IMR-90 (cell line): Measurements from ENCODE around the gene MAZ. TPM values are rescaled to one million over a fixed set of nuclear protein-coding genes. Genes with fewer than 3 reads are reported as not detected.

Experiments used
- ATAC-seq: fragments of 200-7000 bp; cut with Tn5 transposase; 2 replicates; pipeline ENCODE4 v1.9.1; 2020; ENCODE audit warnings: low read depth, mild to moderate bottlenecking, moderate library complexity
- BruUV-seq: library from RNA; stranded (reverse); fragments of 400-500 nt; replicated peaks from 2 replicates; lab custom pipeline; 2021; lab: Mats Ljungman, UMichigan
- CTCF ChIA-PET: fragments of 300-600 bp; formaldehyde crosslinking; extraction: SDS; loops from one replicate; lab custom pipeline; 2021; ENCODE audit warnings: antibody characterized with exemption; lab: Yijun Ruan, JAX
- POLR2A ChIA-PET: fragments of 300-600 bp; sonication (Branson Sonifier 250); formaldehyde crosslinking; loops from one replicate; lab custom pipeline; 2022; ENCODE audit warnings: antibody characterized with exemption; ENCODE audit not compliant: unreplicated experiment; lab: Charles Lee
- DNase-seq: peaks from one replicate; pipeline ENCODE4 v3.0.0; 2013
- H2AFZ ChIP-seq: replicated peaks from 2 replicates; pipeline ENCODE3; 2013; ENCODE audit warnings: low read length, mild to moderate bottlenecking; ENCODE audit not compliant: poor library complexity
- H2AK5ac ChIP-seq: 2 replicates; pipeline ENCODE4 v1.6.1; 2013; ENCODE audit warnings: low read depth, low read length, inconsistent platforms
- H2AK9ac ChIP-seq: replicated peaks from 2 replicates; pipeline ENCODE3; 2013; ENCODE audit warnings: mild to moderate bottlenecking, low read depth, low read length, moderate library complexity; ENCODE audit not compliant: poor library complexity
- H2BK120ac ChIP-seq: 2 replicates; pipeline ENCODE4 v1.6.1; 2013; ENCODE audit warnings: low read depth, low read length, inconsistent platforms
- H2BK15ac ChIP-seq: 3 replicates; pipeline ENCODE4 v1.6.1; 2013; ENCODE audit warnings: low read depth, low read length, inconsistent platforms
- H2BK20ac ChIP-seq: 2 replicates; pipeline ENCODE4 v1.6.1; 2013; ENCODE audit warnings: low read depth, mild to moderate bottlenecking, inconsistent platforms, low read length, moderate library complexity
- H2BK5ac ChIP-seq: 2 replicates; pipeline ENCODE4 v1.6.1; 2013; ENCODE audit warnings: mild to moderate bottlenecking, low read depth, low read length, inconsistent platforms; ENCODE audit not compliant: poor library complexity, severe bottlenecking
- H3K14ac ChIP-seq: replicated peaks from 2 replicates; pipeline ENCODE4 v1.6.1; 2013; ENCODE audit warnings: low read depth, low read length, inconsistent platforms
- H3K18ac ChIP-seq: 2 replicates; pipeline ENCODE4 v1.6.1; 2013; ENCODE audit warnings: low read depth, low read length, control low read depth
- H3K23ac ChIP-seq: 2 replicates; pipeline ENCODE4 v1.6.1; 2013; ENCODE audit warnings: low read depth, low read length, inconsistent platforms
- H3K27ac ChIP-seq: 2 replicates; pipeline ENCODE4 v1.5.1; 2013; ENCODE audit warnings: mild to moderate bottlenecking, control low read depth, low read length; ENCODE audit not compliant: insufficient read depth
- H3K27me3 ChIP-seq: 2 replicates; pipeline ENCODE4 v1.6.1; 2013; ENCODE audit warnings: low read length; ENCODE audit not compliant: control insufficient read depth, insufficient read depth
- H3K36me3 ChIP-seq: 2 replicates; pipeline ENCODE4 v1.6.1; 2013; ENCODE audit warnings: low read length, mixed read lengths; ENCODE audit not compliant: control insufficient read depth, insufficient read depth
- H3K4ac ChIP-seq: 2 replicates; pipeline ENCODE4 v1.6.1; 2013; ENCODE audit warnings: low read depth, low read length, inconsistent platforms
- H3K4me1 ChIP-seq: 2 replicates; pipeline ENCODE4 v1.6.1; 2013; ENCODE audit warnings: low read length, mixed read lengths; ENCODE audit not compliant: control insufficient read depth, insufficient read depth
- H3K4me2 ChIP-seq: 2 replicates; pipeline ENCODE4 v1.6.1; 2013; ENCODE audit warnings: low read depth, mild to moderate bottlenecking, control low read depth, low read length, moderate library complexity
- H3K4me3 ChIP-seq: 2 replicates; pipeline ENCODE4 v1.5.1; 2013; ENCODE audit warnings: low read depth, mild to moderate bottlenecking, control low read depth, low read length, moderate library complexity; ENCODE audit not compliant: insufficient read depth
- H3K56ac ChIP-seq: 2 replicates; pipeline ENCODE4 v1.6.1; 2013; ENCODE audit warnings: low read length, inconsistent platforms; ENCODE audit not compliant: insufficient read depth; ENCODE audit errors: extremely low read depth
- H3K79me1 ChIP-seq, 2 experiments: 2 replicates each; pipeline ENCODE4 v1.6.1; 2013; ENCODE audit warnings: low read length in 2 of 2, inconsistent platforms in 1 of 2, low read depth in 1 of 2
- H3K9ac ChIP-seq: 2 replicates; pipeline ENCODE4 v1.6.1; 2013; ENCODE audit warnings: low read depth, low read length, control low read depth
- H3K9me1 ChIP-seq: 2 replicates; pipeline ENCODE4 v1.6.1; 2013; ENCODE audit warnings: low read length, inconsistent platforms; ENCODE audit not compliant: insufficient read depth
- H3K9me3 ChIP-seq: 2 replicates; pipeline ENCODE4 v1.6.1; 2013; ENCODE audit warnings: low read length; ENCODE audit not compliant: control insufficient read depth, insufficient read depth
- H4K20me1 ChIP-seq: 2 replicates; pipeline ENCODE4 v1.6.1; 2013; ENCODE audit warnings: low read length, inconsistent platforms; ENCODE audit not compliant: insufficient read depth
- H4K5ac ChIP-seq: 2 replicates; pipeline ENCODE4 v1.6.1; 2013; ENCODE audit warnings: mild to moderate bottlenecking, low read depth, low read length, control low read depth
- H4K8ac ChIP-seq, 2 experiments: 2 replicates each; pipeline ENCODE4 v1.6.1; 2013; ENCODE audit warnings: low read depth in 2 of 2, low read length in 2 of 2, control low read depth in 1 of 2, inconsistent platforms in 1 of 2
- H4K91ac ChIP-seq: 2 replicates; pipeline ENCODE4 v1.6.1; 2013; ENCODE audit warnings: low read depth, low read length, inconsistent platforms; ENCODE audit not compliant: insufficient read depth
- BHLHE40 ChIP-seq: fragments of 150-350 bp; IDR thresholded peaks from 2 replicates; pipeline ENCODE4 v1.6.1; 2016; ENCODE audit warnings: mild to moderate bottlenecking, low read depth, low read length
- CEBPB ChIP-seq: IDR thresholded peaks from 2 replicates; pipeline ENCODE4 v1.6.1; 2012; ENCODE audit warnings: low read depth, low read length, improper control_type of control experiment
- CHD1 ChIP-seq: IDR thresholded peaks from 2 replicates; pipeline ENCODE4 v1.6.1; 2012; ENCODE audit warnings: low read depth, low read length, improper control_type of control experiment
- CTCF ChIP-seq: conservative IDR thresholded peaks from 2 replicates; pipeline ENCODE4 v1.5.1; 2012; ENCODE audit warnings: mild to moderate bottlenecking, low read depth, low read length, improper control_type of control experiment
- ELK1 ChIP-seq: fragments of 150-350 bp; IDR thresholded peaks from 2 replicates; pipeline ENCODE4 v1.6.1; 2016; ENCODE audit warnings: low read depth, mild to moderate bottlenecking, low read length, moderate library complexity, borderline replicate concordance
- FOS ChIP-seq: fragments of 150-350 bp; IDR thresholded peaks from 2 replicates; pipeline ENCODE4 v1.6.1; 2016; ENCODE audit warnings: low read depth, low read length
- MAFK ChIP-seq: IDR thresholded peaks from 2 replicates; pipeline ENCODE4 v1.6.1; 2012; ENCODE audit warnings: low read depth, low read length, improper control_type of control experiment
- MAZ ChIP-seq: IDR thresholded peaks from 2 replicates; pipeline ENCODE4 v1.6.1; 2012; ENCODE audit warnings: low read depth, mild to moderate bottlenecking, low read length, improper control_type of control experiment, moderate library complexity, borderline replicate concordance
- MXI1 ChIP-seq: IDR thresholded peaks from 2 replicates; pipeline ENCODE4 v1.6.1; 2012; ENCODE audit warnings: low read depth, mild to moderate bottlenecking, low read length, moderate library complexity, borderline replicate concordance
- NFE2L2 ChIP-seq: fragments of 150-350 bp; IDR thresholded peaks from 2 replicates; pipeline ENCODE4 v1.6.1; 2016; ENCODE audit warnings: low read depth, mild to moderate bottlenecking, low read length
- POLR2A ChIP-seq: IDR thresholded peaks from 2 replicates; pipeline ENCODE4 v1.6.1; 2012; ENCODE audit warnings: mild to moderate bottlenecking, low read depth, low read length
- RAD21 ChIP-seq: IDR thresholded peaks from 2 replicates; pipeline ENCODE4 v1.6.1; 2012; ENCODE audit warnings: low read length, improper control_type of control experiment
- RCOR1 ChIP-seq: IDR thresholded peaks from 2 replicates; pipeline ENCODE4 v1.6.1; 2012; ENCODE audit warnings: mild to moderate bottlenecking, low read length, improper control_type of control experiment; ENCODE audit not compliant: insufficient replicate concordance
- RFX5 ChIP-seq: IDR thresholded peaks from 2 replicates; pipeline ENCODE4 v1.8.0; 2012; ENCODE audit warnings: low read depth, mild to moderate bottlenecking, low read length, moderate library complexity
- SMC3 ChIP-seq: fragments of 150-350 bp; IDR thresholded peaks from 2 replicates; pipeline ENCODE4 v1.6.1; 2016; ENCODE audit warnings: low read depth, mild to moderate bottlenecking, antibody characterized with exemption, low read length, moderate library complexity
- USF2 ChIP-seq: fragments of 150-350 bp; IDR thresholded peaks from 2 replicates; pipeline ENCODE4 v1.6.1; 2017; ENCODE audit warnings: mild to moderate bottlenecking, antibody characterized with exemption, low read length, low read depth
- WGBS, 2 experiments: methylation state at CpG; one replicate each; pipeline versions ENCODE4 v1.1.5 to v1.1.7; 2013; ENCODE audit warnings: missing lambda C conversion rate in 2 of 2; ENCODE audit not compliant: insufficient read length in 1 of 2; ENCODE audit errors: extremely low coverage in 2 of 2; 5-methylcytosine and 5-hydroxymethylcytosine counted together
- dilution Hi-C: fragments of 300-500 bp; cut with HindIII; formaldehyde crosslinking; loops from one replicate; pipeline ENCODE4 v1.14.3; 2018; ENCODE audit warnings: low sequenced_read_pairs; ENCODE audit not compliant: unreplicated experiment
- in situ Hi-C: fragments of 300-500 bp; cut with MboI; formaldehyde crosslinking; loops from 3 replicates; pipeline ENCODE4 v1.14.3; 2019; ENCODE audit warnings: low sequenced_read_pairs, inconsistent platforms, mixed read lengths
- intact Hi-C: fragments of 100-400 bp; cut with micrococcal nuclease; formaldehyde crosslinking; loops from 2 replicates; pipeline ENCODE4 v1.10.0; 2022
- polyA plus RNA-seq, 3 experiments: library from polyadenylated mRNA; depleted of rRNA; stranded (reverse); fragments of >200 nt; gene quantifications; 2 replicates each; pipeline ENCODE4 v1.2.3, GENCODE V29; 2012; ENCODE audit warnings: low replicate concordance in 1 of 3
- total RNA-seq: library from RNA; depleted of rRNA; stranded (reverse); fragments of >200 nt; gene quantifications from 2 replicates; pipeline ENCODE4 v1.2.3, GENCODE V29; 2012

MAZ gene
- total and polyA plus RNA-seq, 2 of the 4 experiments (the other 2 are of a cell fraction) = 113 to 138 TPM

GRCh38 chr16:29841631-29842030, 35.3 kb downstream of the MAZ start:
- WGBS, 2 experiments = 86% methylated on average over 16 of the region's 23 CpGs; no CpG with 5 or more reads in 1 of the 2 experiments
- Histone ChIP-seq H3K36me3 (peaks cover 80% of the 10 kb centered on the region), H3K27me3 (no peaks in the 10 kb centered on the region), H3K4me1 (no peaks in the 10 kb centered on the region; the same call in none of the 2 replicates), H2BK20ac (no peak overlapping the region), H3K56ac (no peak overlapping the region), H2BK15ac (no peak overlapping the region), H3K4me2 (no peak overlapping the region), H3K4ac (no peak overlapping the region), H2AK5ac (no peak overlapping the region), H3K9me1 (no peaks in the 10 kb centered on the region), H3K79me1 (peaks cover 0 to 41% of the 10 kb centered on the region in 2 experiments; a peak in 1 of 4 replicates), H2BK120ac (no peak overlapping the region), H3K23ac (no peak overlapping the region), H2AFZ (no peak overlapping the region), H4K5ac (no peak overlapping the region), H3K4me3 (no peak overlapping the region), H3K18ac (no peak overlapping the region), H2BK5ac (no peak overlapping the region), H4K20me1 (no peaks in the 10 kb centered on the region; the same call in 1 of the 2 replicates), H3K9ac (no peak overlapping the region), H2AK9ac (no peak overlapping the region), H3K27ac (no peak overlapping the region), H3K9me3 (no peaks in the 10 kb centered on the region), H4K8ac (no peak overlapping the region), H3K14ac (no peak overlapping the region), H4K91ac (no peak overlapping the region)
- no peak for TF ChIP-seq CEBPB
- no peak for TF ChIP-seq BHLHE40
- TF ChIP-seq POLR2A = no peak
- no peak for TF ChIP-seq FOS
- no peak for TF ChIP-seq CTCF
- TF ChIP-seq USF2 = no peak
- TF ChIP-seq MAFK = no peak
- TF ChIP-seq RFX5 = no peak
- TF ChIP-seq RAD21 = no peak
- TF ChIP-seq ELK1 = no peak
- no peak for TF ChIP-seq RCOR1
- no peak for TF ChIP-seq MXI1
- TF ChIP-seq CHD1 = no peak
- TF ChIP-seq SMC3 = no peak
- TF ChIP-seq MAZ = no peak
- TF ChIP-seq NFE2L2 = no peak
- BruUV-seq = no TSS peak
- ATAC-seq = no peak
- ChIA-PET POLR2A (no interaction called here), CTCF (no interaction called here)
- intact Hi-C loops (no loop called here), in situ Hi-C loops (no loop called here), dilution Hi-C loops (no loop called here)
- DNase-seq = no peak
